GM10266 (cell line): Measurements from ENCODE around the gene PXDN.
"Not testable (repeated sequence)": the region's sequence is repeated elsewhere in the genome, so short reads cannot be mapped to it uniquely, and the experiment has no call there.

Source experiments
- DNase-seq: peaks from one replicate; pipeline ENCODE4 v3.0.0; 2012; ENCODE audit errors: extremely low spot score
- CTCF ChIP-seq: IDR thresholded peaks from 2 replicates; pipeline ENCODE4 v1.5.1; 2012; ENCODE audit warnings: mild to moderate bottlenecking, low read depth; ENCODE audit not compliant: control insufficient read depth, insufficient read depth; ENCODE audit errors: missing control alignments

The PXDN gene

GRCh38 chr2:1736997-1737480, 7.3 kb downstream of the PXDN start:
- DNase-seq, result no peak
- TF ChIP-seq CTCF, result no peak

- DNase-seq, result no peak
Observed at GRCh38 chr2:1736045-1736444, 8.3 kb downstream of the PXDN start.

GRCh38 chr2:1733298-1733697, 11.0 kb downstream of the PXDN start:
- DNase-seq, result not testable (repeated sequence)

More at GRCh38 chr2:1736045-1736444, 8.3 kb downstream of the PXDN start:
- TF ChIP-seq CTCF, result no peak

- DNase-seq, result no peak
Observed at GRCh38 chr2:1731963-1732768, 12.1 kb downstream of the PXDN start.

GRCh38 chr2:1731447-1731962, 12.8 kb downstream of the PXDN start:
- no peak for TF ChIP-seq CTCF
- DNase-seq, result no peak

More at GRCh38 chr2:1731963-1732768, 12.1 kb downstream of the PXDN start:
- no peak for TF ChIP-seq CTCF

- DNase-seq, result no peak
Observed at GRCh38 chr2:1730015-1730927, 14.0 kb downstream of the PXDN start.

More at GRCh38 chr2:1730015-1730927, 14.0 kb downstream of the PXDN start:
- TF ChIP-seq CTCF, result no peak
